Testis (tissue), 2 donors: Measurements from ENCODE around the gene ATP11A.

ENCODE experiments used
- POLR2A ChIP-seq: fragments of 450-650 bp; IDR thresholded peaks from one replicate; pipeline ENCODE4 v1.6.1; 2017; ENCODE audit warnings: antibody characterized with exemption, mild to moderate bottlenecking, moderate library complexity
- TF ChIP-seq, protein P1 (sequence below), 3 experiments: fragments of 450-650 bp in 2 of 3; fragments of 200-600 bp in 1 of 3; sonication (generic) in 1 of 3; IDR thresholded peaks; one replicate each; pipeline ENCODE4 v1.5.1; 2016 to 2019; ENCODE audit warnings: antibody characterized with exemption in 3 of 3, mild to moderate bottlenecking in 2 of 3, moderate library complexity in 1 of 3

DNA sequence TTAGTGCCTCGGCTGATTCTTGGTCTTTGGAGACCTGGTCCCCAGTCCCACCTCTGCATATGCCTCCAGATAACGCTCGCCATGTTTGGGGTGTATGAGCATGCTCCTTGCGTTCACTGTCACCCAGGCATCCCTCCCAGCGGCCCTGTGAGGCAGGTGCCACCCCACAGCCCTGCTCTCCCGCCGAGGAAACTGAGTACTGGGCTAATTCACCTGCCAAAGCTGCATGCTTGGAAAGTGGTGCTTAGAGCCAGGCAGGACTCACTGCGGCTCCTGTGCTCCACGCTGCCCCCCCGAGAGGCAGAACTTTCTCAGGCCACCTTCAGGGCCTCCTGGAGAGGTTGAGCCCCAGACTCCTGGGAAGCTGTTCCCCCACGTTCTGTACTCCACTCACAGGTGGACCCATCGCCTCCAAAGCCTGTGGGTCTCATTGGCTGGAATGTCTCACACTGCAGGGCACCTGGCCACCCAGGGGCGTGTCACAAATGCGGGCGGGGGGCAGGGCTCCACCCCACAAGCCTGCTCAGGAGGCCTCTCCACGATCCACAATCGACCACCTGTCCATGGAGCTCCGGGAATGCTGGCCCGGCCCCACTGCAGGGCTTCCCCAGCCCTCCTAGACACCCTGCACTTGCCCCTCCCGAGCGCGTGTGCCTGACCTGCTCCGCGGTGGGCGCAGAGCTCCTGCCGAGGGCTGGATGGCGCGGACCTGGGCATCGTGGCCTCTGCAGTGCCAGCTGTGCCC is 64.6 kb downstream of the ATP11A start:
- no peak for TF ChIP-seq POLR2A
- TF ChIP-seq, protein P1, sequence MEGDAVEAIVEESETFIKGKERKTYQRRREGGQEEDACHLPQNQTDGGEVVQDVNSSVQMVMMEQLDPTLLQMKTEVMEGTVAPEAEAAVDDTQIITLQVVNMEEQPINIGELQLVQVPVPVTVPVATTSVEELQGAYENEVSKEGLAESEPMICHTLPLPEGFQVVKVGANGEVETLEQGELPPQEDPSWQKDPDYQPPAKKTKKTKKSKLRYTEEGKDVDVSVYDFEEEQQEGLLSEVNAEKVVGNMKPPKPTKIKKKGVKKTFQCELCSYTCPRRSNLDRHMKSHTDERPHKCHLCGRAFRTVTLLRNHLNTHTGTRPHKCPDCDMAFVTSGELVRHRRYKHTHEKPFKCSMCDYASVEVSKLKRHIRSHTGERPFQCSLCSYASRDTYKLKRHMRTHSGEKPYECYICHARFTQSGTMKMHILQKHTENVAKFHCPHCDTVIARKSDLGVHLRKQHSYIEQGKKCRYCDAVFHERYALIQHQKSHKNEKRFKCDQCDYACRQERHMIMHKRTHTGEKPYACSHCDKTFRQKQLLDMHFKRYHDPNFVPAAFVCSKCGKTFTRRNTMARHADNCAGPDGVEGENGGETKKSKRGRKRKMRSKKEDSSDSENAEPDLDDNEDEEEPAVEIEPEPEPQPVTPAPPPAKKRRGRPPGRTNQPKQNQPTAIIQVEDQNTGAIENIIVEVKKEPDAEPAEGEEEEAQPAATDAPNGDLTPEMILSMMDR (IDR thresholded peaks at IDR 0.05) = no peak
